Mesenchymal stem cell (in vitro differentiated cells and primary cell): ENCODE results near the gene MTCL1.

ENCODE experiments used
- DNase-seq: peaks from one replicate; pipeline ENCODE4 v3.0.0-alpha.2; 2013
- H2AFZ ChIP-seq: one replicate; pipeline ENCODE4 v1.6.1; 2013; ENCODE audit warnings: low read depth, mild to moderate bottlenecking, control low read depth, inconsistent platforms, low read length, moderate library complexity
- H2AK5ac ChIP-seq: 2 replicates; pipeline ENCODE4 v1.6.1; 2013; ENCODE audit warnings: low read length, moderate library complexity, mild to moderate bottlenecking, inconsistent platforms; ENCODE audit not compliant: severe bottlenecking
- H2BK120ac ChIP-seq: one replicate; pipeline ENCODE4 v1.6.1; 2013; ENCODE audit warnings: low read depth, mild to moderate bottlenecking, inconsistent platforms, low read length, moderate library complexity
- H2BK12ac ChIP-seq, 2 experiments: one replicate each; pipeline ENCODE4 v1.6.1; 2013; ENCODE audit warnings: inconsistent platforms in 2 of 2, low read length in 2 of 2, mild to moderate bottlenecking in 2 of 2, moderate library complexity in 2 of 2, control low read depth in 1 of 2
- H2BK15ac ChIP-seq: one replicate; pipeline ENCODE4 v1.6.1; 2013; ENCODE audit warnings: mild to moderate bottlenecking, low read depth, inconsistent platforms; ENCODE audit not compliant: poor library complexity, severe bottlenecking
- H2BK5ac ChIP-seq: 2 replicates; pipeline ENCODE4 v1.6.1; 2013; ENCODE audit warnings: low read depth, mild to moderate bottlenecking, low read length, control low read depth, inconsistent platforms; ENCODE audit not compliant: poor library complexity, severe bottlenecking
- H3K14ac ChIP-seq, 2 experiments: one replicate each; pipeline ENCODE4 v1.6.1; 2013; ENCODE audit warnings: inconsistent platforms in 2 of 2, low read length in 2 of 2, control low read depth in 1 of 2, mild to moderate bottlenecking in 1 of 2, moderate library complexity in 1 of 2
- H3K18ac ChIP-seq, 2 experiments: one replicate each; pipeline ENCODE4 v1.6.1; 2013; ENCODE audit warnings: inconsistent platforms in 2 of 2, low read length in 2 of 2, control low read depth in 1 of 2, low read depth in 1 of 2, mild to moderate bottlenecking in 1 of 2
- H3K23ac ChIP-seq, 2 experiments: one replicate each; pipeline ENCODE4 v1.6.1; 2013; ENCODE audit warnings: inconsistent platforms in 2 of 2, low read length in 2 of 2, mild to moderate bottlenecking in 2 of 2, moderate library complexity in 2 of 2, control low read depth in 1 of 2
- H3K27ac ChIP-seq: 2 replicates; pipeline ENCODE4 v1.5.1; 2013; ENCODE audit warnings: mild to moderate bottlenecking, moderate library complexity, low read length, control low read depth, inconsistent platforms; ENCODE audit not compliant: poor library complexity, severe bottlenecking
- H3K27me3 ChIP-seq, 2 experiments: 2 replicates each; pipeline versions ENCODE4 v1.6.1 to v1.7.0; 2013; ENCODE audit warnings: low read length in 2 of 2, mild to moderate bottlenecking in 2 of 2, moderate library complexity in 2 of 2, control low read depth in 1 of 2, inconsistent platforms in 1 of 2; ENCODE audit not compliant: control insufficient read depth in 1 of 2, insufficient read depth in 1 of 2
- H3K36me3 ChIP-seq, 2 experiments: 2 replicates each; pipeline versions ENCODE4 v1.6.1 to v1.7.0; 2013; ENCODE audit warnings: low read length in 2 of 2, control low read depth in 1 of 2, inconsistent platforms in 1 of 2, low read depth in 1 of 2, mild to moderate bottlenecking in 1 of 2; ENCODE audit not compliant: insufficient read depth in 2 of 2, control insufficient read depth in 1 of 2
- H3K4ac ChIP-seq, 2 experiments: one replicate each; pipeline ENCODE4 v1.6.1; 2013; ENCODE audit warnings: inconsistent platforms in 2 of 2, low read length in 2 of 2, mild to moderate bottlenecking in 2 of 2, moderate library complexity in 2 of 2, control low read depth in 1 of 2, low read depth in 1 of 2
- H3K4me1 ChIP-seq: 2 replicates; pipeline ENCODE4 v1.6.1; 2013; ENCODE audit warnings: low read depth, low read length, control low read depth; ENCODE audit not compliant: control insufficient read depth, insufficient read depth
- H3K4me2 ChIP-seq: 2 replicates; pipeline ENCODE4 v1.6.1; 2013; ENCODE audit warnings: low read length, mild to moderate bottlenecking, inconsistent platforms; ENCODE audit not compliant: poor library complexity, severe bottlenecking
- H3K4me3 ChIP-seq, 2 experiments: 2 replicates each; pipeline versions ENCODE4 v1.5.1 to v1.7.0; 2013; ENCODE audit warnings: low read length in 2 of 2, mild to moderate bottlenecking in 2 of 2, control low read depth in 1 of 2, low read depth in 1 of 2; ENCODE audit not compliant: insufficient read depth in 1 of 2
- H3K79me1 ChIP-seq: replicated peaks from 2 replicates; pipeline ENCODE4 v1.6.1; 2013; ENCODE audit warnings: mild to moderate bottlenecking, control low read depth, low read length, inconsistent platforms; ENCODE audit not compliant: poor library complexity, severe bottlenecking
- H3K9ac ChIP-seq: 2 replicates; pipeline ENCODE4 v1.7.0; 2013; ENCODE audit warnings: mild to moderate bottlenecking, low read length, moderate library complexity
- H3K9me3 ChIP-seq: 2 replicates; pipeline ENCODE4 v1.7.0; 2013; ENCODE audit warnings: mild to moderate bottlenecking, low read length; ENCODE audit not compliant: control insufficient read depth
- H4K8ac ChIP-seq: one replicate; pipeline ENCODE4 v1.6.1; 2013; ENCODE audit warnings: inconsistent platforms, mild to moderate bottlenecking, low read length, moderate library complexity
- H4K91ac ChIP-seq: one replicate; pipeline ENCODE4 v1.6.1; 2013; ENCODE audit warnings: mild to moderate bottlenecking, low read length, inconsistent platforms
- WGBS: methylation state at CpG from one replicate; pipeline ENCODE4 v1.1.7; 2013; ENCODE audit warnings: mixed read lengths; 5-methylcytosine and 5-hydroxymethylcytosine counted together

MTCL1 gene

GRCh38 chr18:8808001-8808400, 102.6 kb downstream of the MTCL1 start:
- Histone ChIP-seq H3K23ac (no peak overlapping the region), H3K4ac (no peak overlapping the region), H2BK15ac (no peak overlapping the region), H3K9ac (no peak overlapping the region), H2BK12ac (no peak overlapping the region), H3K4me3 (no peak overlapping the region), H3K4me2 (no peak overlapping the region), H3K18ac (no peak overlapping the region), H4K8ac (no peak overlapping the region), H3K27ac (peak overlapping the region; percentile 11), H2BK120ac (no peak overlapping the region), H3K27me3 (no peaks in the 10 kb centered on the region), H3K4me1 (peaks cover 16% of the 10 kb centered on the region), H4K91ac (no peak overlapping the region), H2AK5ac (no peak overlapping the region), H2AFZ (no peak overlapping the region), H3K14ac (no peak overlapping the region), H3K9me3 (no peaks in the 10 kb centered on the region), H3K36me3 (peaks cover 44 to 95% of the 10 kb centered on the region in 2 experiments), H3K79me1 (peaks cover 9% of the 10 kb centered on the region), H2BK5ac (no peak overlapping the region)
- DNase-seq: peak; percentile 59
- 45% methylated on average over 5 of the region's 6 CpGs for WGBS

GRCh38 chr18:8809514-8809913, 104.2 kb downstream of the MTCL1 start:
- Histone ChIP-seq H2BK12ac (no peak overlapping the region), H3K27ac (no peak overlapping the region), H3K23ac (no peak overlapping the region), H3K4ac (no peak overlapping the region), H4K8ac (no peak overlapping the region), H2AK5ac (peak overlapping the region; percentile 12), H4K91ac (no peak overlapping the region), H2AFZ (no peak overlapping the region), H3K4me3 (no peak overlapping the region), H3K18ac (no peak overlapping the region), H3K79me1 (peaks cover 7% of the 10 kb centered on the region), H2BK15ac (no peak overlapping the region), H3K4me1 (peaks cover 20% of the 10 kb centered on the region), H3K14ac (no peak overlapping the region), H3K9ac (no peak overlapping the region), H2BK5ac (no peak overlapping the region), H3K4me2 (no peak overlapping the region), H2BK120ac (no peak overlapping the region), H3K27me3 (no peaks in the 10 kb centered on the region), H3K9me3 (no peaks in the 10 kb centered on the region), H3K36me3 (peaks cover 44 to 96% of the 10 kb centered on the region in 2 experiments)
- DNase-seq: no peak
- 97% methylated on average over 13 of the region's 13 CpGs for WGBS

GRCh38 chr18:8810157-8810556, 104.8 kb downstream of the MTCL1 start:
- H3K27ac ChIP-seq: no peak overlapping the region
- H3K27me3 ChIP-seq: no peaks in the 10 kb centered on the region
- H3K4me1 ChIP-seq: peaks cover 20% of the 10 kb centered on the region
- no peak overlapping the region for H2BK5ac ChIP-seq
- no peak overlapping the region for H4K8ac ChIP-seq
- H2BK15ac ChIP-seq: no peak overlapping the region
- H3K23ac ChIP-seq: no peak overlapping the region
- no peak overlapping the region for H3K18ac ChIP-seq
- H3K9ac ChIP-seq: no peak overlapping the region
- DNase-seq: no peak
- H2BK120ac ChIP-seq: no peak overlapping the region
- peaks cover 7% of the 10 kb centered on the region for H3K79me1 ChIP-seq
- no peak overlapping the region for H3K14ac ChIP-seq
- no peak overlapping the region for H2AK5ac ChIP-seq
- H3K4ac ChIP-seq: no peak overlapping the region
- H2AFZ ChIP-seq: no peak overlapping the region
- H3K4me2 ChIP-seq: no peak overlapping the region
- no peak overlapping the region for H2BK12ac ChIP-seq
- H3K36me3 ChIP-seq: peaks cover 46 to 96% of the 10 kb centered on the region in 2 experiments
- 96% methylated on average over 11 of the region's 11 CpGs for WGBS
- no peak overlapping the region for H3K4me3 ChIP-seq
- H3K9me3 ChIP-seq: no peaks in the 10 kb centered on the region
- H4K91ac ChIP-seq: peak overlapping the region; percentile 22

GRCh38 chr18:8811115-8811514, 105.8 kb downstream of the MTCL1 start:
- H3K4ac ChIP-seq: no peak overlapping the region
- no peak overlapping the region for H2AFZ ChIP-seq
- H3K14ac ChIP-seq: no peak overlapping the region
- H3K4me2 ChIP-seq: no peak overlapping the region
- H3K27ac ChIP-seq: peak overlapping the region; percentile 50
- H2BK15ac ChIP-seq: no peak overlapping the region
- no peak overlapping the region for H3K18ac ChIP-seq
- no peaks in the 10 kb centered on the region for H3K27me3 ChIP-seq
- H3K79me1 ChIP-seq: peaks cover 7% of the 10 kb centered on the region
- no peak overlapping the region for H3K9ac ChIP-seq
- no peak overlapping the region for H2AK5ac ChIP-seq
- H4K91ac ChIP-seq: no peak overlapping the region
- H3K23ac ChIP-seq: no peak overlapping the region
- no peak overlapping the region for H4K8ac ChIP-seq
- no peak overlapping the region for H2BK120ac ChIP-seq
- H2BK5ac ChIP-seq: no peak overlapping the region
- H3K4me1 ChIP-seq: peaks cover 19% of the 10 kb centered on the region
- no peak overlapping the region for H3K4me3 ChIP-seq
- no peaks in the 10 kb centered on the region for H3K9me3 ChIP-seq
- no peak for DNase-seq
- H2BK12ac ChIP-seq: no peak overlapping the region
- peaks cover 46 to 93% of the 10 kb centered on the region in 2 experiments for H3K36me3 ChIP-seq
- 97% methylated on average over 6 of the region's 6 CpGs for WGBS
